Posterior cingulate gyrus (tissue), 11 donors: Measurements from ENCODE around the gene GJD3.

Experiments
- DNase-seq, 10 donors: peaks; one replicate each; pipeline versions ENCODE4 v3.0.0 to v3.0.0-alpha.2; 2020 to 2021; ENCODE audit warnings: mixed read lengths in 3 of 10
- intact Hi-C: fragments of 100-400 bp; cut with DNase I; formaldehyde crosslinking; loops from one replicate; pipeline ENCODE4 v1.15.1; 2023

Gene GJD3

DNA sequence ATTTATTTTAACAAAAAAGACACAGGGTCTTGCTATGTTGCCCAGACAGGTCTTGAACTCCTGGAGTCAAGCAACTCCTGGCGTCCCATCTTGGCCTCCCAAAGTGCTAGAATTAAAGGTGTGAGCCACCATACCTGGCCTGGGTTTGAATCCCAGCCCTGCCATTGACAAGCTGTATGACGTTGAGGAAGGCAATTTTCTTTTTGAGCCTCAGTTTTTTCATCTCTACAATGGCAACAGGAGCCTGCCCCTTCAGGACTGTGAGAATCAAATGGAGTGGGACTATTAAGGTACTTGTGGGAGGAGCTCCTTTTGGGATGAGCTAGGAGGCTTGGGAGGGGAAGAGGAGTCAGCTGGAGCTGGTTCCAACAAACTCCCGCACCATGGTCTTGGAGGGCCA is 49.3 kb downstream of the GJD3 start:
- no peak for DNase-seq
- intact Hi-C loops = no loop called here

DNA sequence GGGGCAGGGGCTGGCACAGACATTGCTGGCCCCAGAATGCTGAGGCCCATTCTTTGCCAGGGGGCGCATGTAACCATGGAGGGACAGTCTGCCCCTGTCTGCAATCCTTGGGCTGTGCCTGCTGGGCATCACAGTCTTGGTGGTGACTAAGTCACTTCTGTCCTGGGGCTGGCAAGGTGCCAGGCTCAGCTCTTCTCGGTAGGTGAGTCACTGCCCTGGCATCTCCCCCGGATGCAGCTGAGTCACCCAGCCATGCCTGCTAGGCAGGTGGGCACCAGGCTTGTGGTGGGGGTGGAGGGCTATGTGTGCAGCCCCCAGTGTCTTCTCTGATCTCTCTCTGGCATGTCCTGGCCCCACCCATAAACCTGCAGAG is 50.0 kb downstream of the GJD3 start:
- intact Hi-C loops = no loop called here
- DNase-seq = peak in 9 of 10 donors; percentile 36 to 97 (median 78)

DNA sequence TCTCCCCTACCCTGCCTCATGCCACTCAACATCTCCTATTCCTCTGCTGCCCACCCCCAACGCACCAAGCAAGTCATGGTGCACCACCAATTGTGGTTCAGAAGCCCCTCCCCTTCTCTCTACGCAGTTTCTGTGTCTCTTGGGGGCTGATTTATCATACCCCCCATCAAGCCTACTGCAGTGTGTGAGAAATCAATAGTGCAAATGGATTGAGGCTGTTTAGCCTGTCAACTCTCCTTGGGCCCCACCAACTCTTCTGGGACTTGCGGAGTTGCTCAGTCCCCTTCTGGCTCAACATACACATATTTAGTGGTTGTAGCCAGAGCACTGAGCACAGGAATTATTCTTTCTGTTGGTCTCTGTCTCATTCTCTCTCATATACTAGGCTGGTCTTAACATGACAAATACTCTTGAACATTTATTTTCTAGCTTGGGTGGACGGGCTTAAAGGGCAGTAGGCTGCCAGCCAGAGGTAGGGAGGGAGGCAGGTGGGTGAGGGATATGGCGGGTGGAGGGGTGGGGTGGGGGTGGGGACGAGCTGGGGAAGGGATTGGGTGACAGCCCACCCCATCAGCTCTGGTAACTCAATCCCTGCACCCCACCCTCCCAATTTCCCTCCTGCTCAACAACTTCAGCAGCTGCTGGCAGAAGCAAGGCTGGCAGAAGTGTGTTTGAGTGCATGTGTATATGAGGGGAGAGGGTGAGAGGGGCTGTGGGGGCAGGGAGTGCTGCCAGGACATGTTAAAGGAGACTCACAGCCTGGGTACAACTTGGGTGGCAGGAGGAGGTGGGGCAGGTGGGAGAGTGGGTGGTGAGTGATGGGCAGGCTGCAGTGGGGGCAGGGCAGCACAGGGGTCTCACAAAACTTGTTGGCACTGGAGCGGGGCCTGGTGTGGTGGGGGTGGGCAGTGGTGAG is 50.6 kb downstream of the GJD3 start:
- peak in 1 of 10 donors; percentile 62 for DNase-seq
- intact Hi-C loops = no loop called here
